Muscle layer of duodenum (tissue), 2 donors: ENCODE results near the gene TRA2B.

Source experiments
- H3K27ac ChIP-seq: one replicate; pipeline ENCODE4 v1.7.0; 2013; ENCODE audit warnings: mild to moderate bottlenecking, low read length
- H3K27me3 ChIP-seq: one replicate; pipeline ENCODE4 v1.7.0; 2013; ENCODE audit warnings: low read depth, mild to moderate bottlenecking, control low read depth, low read length
- H3K36me3 ChIP-seq, 2 donors: one replicate each; pipeline ENCODE4 v1.7.0; 2013; ENCODE audit warnings: low read length in 2 of 2, control low read depth in 1 of 2, mild to moderate bottlenecking in 1 of 2; ENCODE audit not compliant: insufficient read depth in 2 of 2, control insufficient read depth in 1 of 2
- H3K4me1 ChIP-seq, 2 donors: one replicate each; pipeline ENCODE4 v1.7.0; 2013; ENCODE audit warnings: low read length in 2 of 2, mild to moderate bottlenecking in 2 of 2, control low read depth in 1 of 2, moderate library complexity in 1 of 2; ENCODE audit not compliant: insufficient read depth in 2 of 2, control insufficient read depth in 1 of 2
- H3K4me3 ChIP-seq, 2 donors: one replicate each; pipeline ENCODE4 v1.7.0; 2013; ENCODE audit warnings: low read length in 2 of 2, low read depth in 1 of 2, mild to moderate bottlenecking in 1 of 2
- H3K9me3 ChIP-seq, 2 donors: one replicate each; pipeline ENCODE4 v1.7.0; 2013; ENCODE audit warnings: low read length in 2 of 2, control low read depth in 1 of 2, mild to moderate bottlenecking in 1 of 2; ENCODE audit not compliant: control insufficient read depth in 1 of 2
- donor health status: healthy.

Gene TRA2B

DNA sequence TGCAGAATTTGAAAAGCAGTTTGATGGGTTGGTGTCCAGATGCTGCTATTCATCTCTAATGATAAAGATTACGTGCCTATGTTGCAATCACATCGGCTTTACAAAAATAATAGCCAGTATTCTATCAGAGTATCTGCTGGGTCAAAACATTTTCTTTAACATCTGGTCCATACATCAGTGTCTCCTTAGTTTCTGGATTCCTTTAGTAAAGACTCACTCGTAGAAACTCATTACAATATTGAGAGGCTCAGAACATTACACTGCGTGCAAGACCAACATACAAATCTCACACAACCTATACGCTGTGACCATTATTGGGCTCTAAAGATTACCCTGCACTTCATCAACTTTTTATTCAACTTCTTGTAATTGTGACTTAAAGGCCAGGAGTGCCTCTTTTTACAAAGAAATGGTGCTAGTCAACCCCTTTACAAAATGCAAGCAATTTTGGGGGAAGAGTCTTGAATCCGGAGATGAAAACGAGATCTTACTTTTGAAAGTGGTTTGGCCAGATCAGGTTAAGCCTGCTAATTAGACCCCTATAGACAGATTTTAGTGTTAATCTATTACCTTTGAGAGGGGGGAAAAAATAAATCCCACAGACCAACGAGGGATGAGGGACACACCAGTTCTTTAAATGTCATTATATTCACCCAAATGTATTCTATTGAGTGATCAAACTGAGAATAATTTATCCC, 2.9 kb downstream of the TRA2B start:
- H3K36me3 ChIP-seq: peaks cover 4 to 9% of the 10 kb centered on the region in 2 donors
- peak overlapping the region; percentile 81 to 96 for H3K4me3 ChIP-seq
- H3K27ac ChIP-seq: peak overlapping the region; percentile 100
- H3K27me3 ChIP-seq: no peaks in the 10 kb centered on the region
- peaks cover 25 to 57% of the 10 kb centered on the region in 2 donors for H3K4me1 ChIP-seq
- H3K9me3 ChIP-seq: no peaks in the 10 kb centered on the region

DNA sequence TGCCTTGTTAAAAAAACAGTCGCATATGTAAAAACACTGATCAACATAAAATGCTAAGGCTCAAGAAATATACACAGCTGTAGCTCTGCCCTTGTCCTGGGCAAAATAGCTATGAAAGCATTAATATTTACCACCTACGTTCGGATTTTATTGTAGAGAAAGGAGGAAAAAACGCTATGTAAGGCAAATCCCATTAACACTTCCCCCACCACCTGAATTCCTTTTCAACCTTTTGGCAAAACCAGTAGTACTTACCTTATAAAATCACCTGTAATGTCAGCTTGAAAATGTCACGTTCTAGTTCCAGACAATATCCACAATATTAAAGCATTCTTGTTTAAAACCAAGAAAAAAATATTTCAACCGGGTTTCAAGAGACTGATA, 3.6 kb downstream of the TRA2B start:
- Histone ChIP-seq H3K9me3 (no peaks in the 10 kb centered on the region), H3K27ac (peak overlapping the region; percentile 100), H3K27me3 (no peaks in the 10 kb centered on the region), H3K4me1 (peaks cover 32 to 64% of the 10 kb centered on the region in 2 donors), H3K36me3 (peaks cover 4 to 14% of the 10 kb centered on the region in 2 donors), H3K4me3 (peak overlapping the region; percentile 81 to 96)

DNA sequence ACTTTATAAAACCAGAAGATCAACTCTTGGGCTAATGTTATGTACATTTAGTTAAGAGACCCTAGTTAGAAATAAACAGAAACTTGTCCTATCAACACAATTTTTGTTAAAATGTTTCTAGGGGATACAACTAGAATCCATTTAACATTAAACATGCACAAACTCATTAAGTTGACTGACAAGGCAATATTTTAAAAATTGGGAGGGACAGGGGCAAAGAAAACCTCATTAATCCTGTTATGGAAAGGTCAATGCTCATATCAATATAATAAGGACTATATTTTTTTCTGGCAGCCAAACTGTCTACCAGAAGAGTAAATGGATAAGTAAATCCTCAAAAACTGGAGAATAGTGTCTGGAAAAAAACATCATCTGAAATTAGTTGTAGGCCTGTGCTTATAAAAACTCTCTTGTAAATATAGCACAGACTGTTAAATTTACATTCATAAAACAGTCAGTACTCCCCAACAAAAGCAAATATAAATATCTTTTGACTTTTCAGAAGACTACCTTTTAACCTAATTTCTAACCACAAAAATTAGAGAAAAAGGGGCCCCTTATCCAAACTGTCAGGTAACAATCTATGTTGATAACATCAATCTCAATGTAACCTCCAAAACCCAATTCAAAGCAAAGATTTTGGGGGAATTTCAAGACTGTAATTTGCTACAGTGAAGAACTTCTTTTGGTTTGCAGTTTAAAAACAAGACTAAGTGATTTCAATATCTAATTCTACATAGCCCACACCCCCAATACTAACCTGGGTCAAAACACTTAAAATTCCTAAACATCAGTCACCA, 4.2 kb downstream of the TRA2B start:
- H3K4me3 ChIP-seq: peak overlapping the region; percentile 81 to 96
- H3K27ac ChIP-seq: peak overlapping the region; percentile 100
- peaks cover 4 to 14% of the 10 kb centered on the region in 2 donors for H3K36me3 ChIP-seq
- no peaks in the 10 kb centered on the region for H3K9me3 ChIP-seq
- peaks cover 38 to 70% of the 10 kb centered on the region in 2 donors for H3K4me1 ChIP-seq
- H3K27me3 ChIP-seq: no peaks in the 10 kb centered on the region

DNA sequence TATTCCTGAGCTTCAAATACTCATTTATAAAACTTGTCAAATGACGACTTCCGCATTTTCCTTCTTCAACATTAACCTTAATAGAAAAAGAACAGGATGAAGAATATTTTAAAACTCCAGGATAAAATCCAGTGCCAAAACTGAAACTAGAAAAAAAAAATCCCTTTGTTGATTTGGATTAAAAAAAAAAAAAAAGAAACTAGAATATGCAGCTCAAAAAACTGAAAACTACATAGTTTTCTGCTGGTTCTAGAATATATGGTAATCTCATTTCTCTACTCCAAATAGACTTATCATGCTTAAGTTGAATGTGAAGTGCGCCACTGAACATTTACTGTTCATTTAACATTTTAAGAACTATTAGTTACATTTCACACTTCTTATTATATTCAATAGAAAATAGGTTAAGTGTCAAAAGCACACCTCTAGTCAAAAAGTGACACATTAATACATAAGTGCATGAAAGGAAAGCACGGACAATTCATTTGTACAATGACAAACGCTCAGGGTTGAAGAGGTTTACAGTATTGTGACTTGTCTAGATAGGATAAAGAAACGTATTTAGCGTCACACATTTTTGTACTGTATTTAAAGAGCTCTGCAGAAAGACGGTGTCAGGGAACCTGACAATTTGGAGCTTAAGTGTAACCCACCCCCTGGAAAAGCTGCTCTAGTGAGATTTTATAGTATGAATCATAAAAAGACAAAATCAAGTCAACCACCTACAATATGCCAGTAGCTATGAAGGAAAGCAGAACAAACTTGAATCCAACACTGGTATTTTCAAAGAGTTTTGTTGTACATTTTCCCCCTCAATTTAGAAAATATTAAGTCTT, 5.8 kb downstream of the TRA2B start:
- H3K9me3 ChIP-seq: no peaks in the 10 kb centered on the region

DNA sequence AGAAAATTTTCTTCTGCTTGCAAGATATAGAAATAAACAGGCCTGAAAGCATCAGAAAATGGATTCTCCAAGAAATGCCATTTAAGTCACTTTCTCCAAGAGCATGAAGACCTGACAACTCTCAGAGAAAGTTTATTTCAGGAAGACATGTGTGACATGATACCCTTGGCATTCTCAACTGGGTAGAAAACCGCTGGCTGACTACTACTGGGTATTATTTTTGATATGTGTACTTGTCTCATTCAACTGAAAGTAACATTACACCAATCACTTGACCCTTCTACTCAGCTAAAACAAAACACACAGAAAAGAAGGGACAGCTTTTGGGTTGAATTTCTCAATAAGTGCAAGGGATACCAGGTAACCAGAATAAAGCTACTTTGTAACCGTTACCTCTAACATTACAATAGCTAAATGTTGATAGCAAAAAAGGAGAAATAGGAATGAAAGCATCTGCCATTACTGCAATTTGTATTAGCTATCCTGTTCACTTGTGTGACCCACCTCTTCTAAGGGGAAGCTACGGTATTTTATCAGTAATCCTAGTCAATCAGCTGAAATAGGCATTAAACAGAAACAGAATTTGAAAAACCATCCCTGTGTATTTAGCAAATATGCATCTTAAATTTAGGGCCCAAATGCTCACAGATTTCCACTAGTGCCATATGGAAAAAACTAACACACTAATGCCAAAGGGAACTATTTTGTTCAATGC, 7.3 kb downstream of the TRA2B start:
- peaks cover 4 to 23% of the 10 kb centered on the region in 2 donors for H3K36me3 ChIP-seq
- H3K9me3 ChIP-seq: no peaks in the 10 kb centered on the region
- peak overlapping the region; percentile 23 to 39 for H3K4me3 ChIP-seq
- no peaks in the 10 kb centered on the region for H3K27me3 ChIP-seq
- H3K4me1 ChIP-seq: peaks cover 53 to 90% of the 10 kb centered on the region in 2 donors
- H3K27ac ChIP-seq: no peak overlapping the region

More for the DNA sequence above, 5.8 kb downstream of the TRA2B start:
- Histone ChIP-seq H3K27ac (peak overlapping the region; percentile 33), H3K4me1 (peaks cover 47 to 86% of the 10 kb centered on the region in 2 donors), H3K27me3 (no peaks in the 10 kb centered on the region), H3K36me3 (peaks cover 0 to 14% of the 10 kb centered on the region in 2 donors), H3K4me3 (peak overlapping the region; percentile 43 to 81)

DNA sequence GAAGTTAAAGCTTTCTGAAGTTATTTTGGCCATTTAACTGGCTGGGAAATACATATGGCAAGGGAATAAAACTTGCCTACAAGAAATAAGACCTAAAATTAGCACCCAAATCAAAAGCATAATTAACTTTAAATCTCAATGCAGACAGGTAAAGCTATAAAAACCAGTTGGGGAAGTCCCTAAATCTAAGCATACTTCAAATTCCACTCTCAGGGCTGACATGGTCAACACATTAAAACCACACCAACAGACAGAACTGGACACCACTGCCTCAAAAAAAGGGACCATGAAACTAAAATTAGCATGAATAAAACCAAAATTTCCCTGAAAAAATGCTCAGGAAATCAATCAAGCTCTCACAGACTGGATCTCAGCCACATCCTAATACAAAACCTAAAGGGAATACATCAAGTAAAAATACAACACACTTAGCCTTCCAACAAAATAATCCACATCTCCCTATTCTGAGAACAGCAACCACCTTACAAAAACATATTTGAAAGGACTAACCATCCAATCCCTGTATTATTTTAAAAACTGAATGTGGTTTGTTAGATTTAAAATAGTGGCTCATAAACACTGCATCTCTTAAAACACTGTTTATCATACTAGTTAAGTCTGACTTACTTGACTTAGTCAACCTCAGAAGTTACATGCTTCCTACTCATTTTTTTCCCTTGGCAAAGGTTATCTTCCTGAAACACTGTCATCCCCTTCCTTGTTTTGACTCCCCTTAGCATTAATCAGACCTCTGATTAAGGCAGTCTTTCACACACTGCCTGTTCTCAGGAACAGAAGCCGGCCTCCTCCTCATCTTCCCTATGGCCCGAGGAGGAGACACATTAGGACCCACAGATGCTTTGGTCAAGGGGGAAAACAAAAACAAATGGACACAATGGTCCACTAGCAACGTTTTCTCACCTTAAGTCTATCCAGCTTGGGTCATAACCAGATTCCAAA, 8.3 kb downstream of the TRA2B start:
- no peak overlapping the region for H3K27ac ChIP-seq
- H3K4me1 ChIP-seq: peaks cover 51 to 85% of the 10 kb centered on the region in 2 donors
- no peaks in the 10 kb centered on the region for H3K9me3 ChIP-seq
- peak overlapping the region; percentile 2 to 32 for H3K4me3 ChIP-seq
- H3K36me3 ChIP-seq: peaks cover 14 to 33% of the 10 kb centered on the region in 2 donors
- no peaks in the 10 kb centered on the region for H3K27me3 ChIP-seq

DNA sequence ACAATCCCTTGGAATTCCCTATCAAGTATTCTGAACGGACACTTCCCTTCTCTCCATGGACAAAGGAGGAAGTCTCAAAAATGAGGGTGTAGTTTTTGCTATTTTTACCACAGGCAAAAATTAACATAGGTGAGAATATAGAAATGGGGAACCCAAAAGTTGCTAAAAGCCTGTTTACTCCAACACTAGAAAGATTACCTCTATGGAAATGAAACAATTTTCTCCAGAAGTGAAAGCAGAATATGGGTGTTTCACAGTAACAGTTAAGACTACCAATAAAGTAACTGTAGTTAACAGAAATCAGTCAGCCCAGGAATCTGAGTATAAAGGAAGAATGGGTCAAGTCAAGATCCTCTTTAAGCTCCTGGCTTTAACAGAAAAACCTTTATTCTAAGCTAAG, 9.3 kb downstream of the TRA2B start:
- peaks cover 19 to 43% of the 10 kb centered on the region in 2 donors for H3K36me3 ChIP-seq
- H3K9me3 ChIP-seq: no peaks in the 10 kb centered on the region
- peak overlapping the region; percentile 2 for H3K27ac ChIP-seq
- peaks cover 41 to 76% of the 10 kb centered on the region in 2 donors for H3K4me1 ChIP-seq
- H3K27me3 ChIP-seq: no peaks in the 10 kb centered on the region
- H3K4me3 ChIP-seq: peak overlapping the region; percentile 2 to 32

DNA sequence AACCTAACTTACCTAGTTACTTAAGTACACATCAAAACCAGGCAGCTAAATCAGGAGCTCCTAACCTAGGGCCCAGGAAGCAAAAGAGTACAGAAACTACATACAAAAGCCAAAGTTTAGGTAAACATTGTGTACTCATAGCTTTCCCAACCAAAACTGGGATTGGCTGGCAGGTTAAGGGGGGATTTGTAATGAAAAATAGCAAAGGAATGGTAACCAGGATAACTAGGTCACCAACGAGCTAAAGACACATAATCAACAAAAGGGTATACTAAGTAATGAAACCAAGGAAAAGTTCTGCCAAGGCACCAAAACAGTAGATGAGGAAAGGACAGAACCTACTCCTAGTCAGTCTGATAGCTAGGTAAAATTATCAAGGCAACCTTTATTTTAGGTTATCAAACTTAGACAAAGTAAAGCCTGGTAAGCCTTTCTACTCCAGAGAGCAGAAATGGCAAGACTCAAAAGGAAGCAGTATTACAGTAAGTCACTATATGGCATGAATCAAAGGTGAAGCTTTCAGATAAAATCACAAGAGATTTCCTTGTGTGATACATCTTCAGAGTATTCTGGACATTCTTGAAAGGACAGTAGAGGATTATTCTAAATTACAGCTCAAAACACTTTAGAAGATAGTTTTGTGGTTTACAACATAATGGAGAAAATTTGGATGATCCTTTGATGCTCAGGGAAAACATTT, 10.2 kb downstream of the TRA2B start:
- peak overlapping the region in 1 of 2 donors; percentile 18 for H3K4me3 ChIP-seq
- H3K27ac ChIP-seq: peak overlapping the region; percentile 2
- H3K36me3 ChIP-seq: peaks cover 27 to 48% of the 10 kb centered on the region in 2 donors
- H3K4me1 ChIP-seq: peaks cover 39 to 67% of the 10 kb centered on the region in 2 donors
- no peaks in the 10 kb centered on the region for H3K9me3 ChIP-seq
- H3K27me3 ChIP-seq: no peaks in the 10 kb centered on the region

DNA sequence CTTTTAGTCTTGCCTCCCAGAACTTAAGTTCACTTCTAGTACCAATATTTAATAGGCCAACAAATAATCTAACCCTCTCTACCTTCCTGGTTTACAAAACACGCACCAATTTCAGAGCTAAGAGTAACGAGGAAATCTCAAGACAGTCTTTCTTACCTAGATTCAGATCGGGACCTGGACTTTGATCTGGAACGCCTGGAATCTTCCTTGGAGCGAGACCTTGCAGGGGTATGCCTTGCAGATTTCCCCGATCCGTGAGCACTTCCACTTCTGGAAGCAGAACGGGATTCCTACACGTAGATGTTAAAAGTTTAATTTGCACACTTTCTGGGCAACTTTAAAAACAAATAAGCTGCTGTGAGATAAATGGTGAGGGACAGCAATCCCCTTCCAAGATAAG, 11.4 kb downstream of the TRA2B start:
- H3K4me1 ChIP-seq: peaks cover 34 to 59% of the 10 kb centered on the region in 2 donors

More for the DNA sequence above, 11.4 kb downstream of the TRA2B start:
- Histone ChIP-seq H3K27me3 (no peaks in the 10 kb centered on the region), H3K9me3 (no peaks in the 10 kb centered on the region), H3K36me3 (peaks cover 39 to 57% of the 10 kb centered on the region in 2 donors), H3K27ac (no peak overlapping the region), H3K4me3 (peak overlapping the region in 1 of 2 donors; percentile 23)
